SU-DHL-6 (cell line): ENCODE results near the gene CUEDC1.

ENCODE experiments used
- H2AFZ ChIP-seq: fragments of 200-600 bp; sonication (generic); 2 replicates; pipeline ENCODE4 v1.6.1; 2014; ENCODE audit warnings: low read depth, mild to moderate bottlenecking, moderate library complexity, mixed read lengths, antibody characterized with exemption, low read length; ENCODE audit not compliant: severe bottlenecking
- H3F3A ChIP-seq: fragments of 200-600 bp; shearing (Covaris generic); 2 replicates; pipeline ENCODE4 v1.6.0; 2016; ENCODE audit warnings: antibody characterized with exemption, mild to moderate bottlenecking; ENCODE audit not compliant: insufficient read depth
- H3K27ac ChIP-seq: fragments of 200-600 bp; sonication (generic); 2 replicates; pipeline ENCODE4 v1.5.1; 2016; ENCODE audit warnings: low read depth, mild to moderate bottlenecking, low read length, moderate library complexity, mixed read lengths
- H3K27me3 ChIP-seq: fragments of 200-600 bp; sonication (generic), shearing (Covaris generic); 2 replicates; pipeline ENCODE4 v1.6.0; 2014; ENCODE audit warnings: mild to moderate bottlenecking, low read length
- H3K36me3 ChIP-seq: fragments of 200-600 bp; sonication (generic); 2 replicates; pipeline ENCODE4 v1.6.1; 2014; ENCODE audit warnings: mild to moderate bottlenecking, low read length, mixed read lengths
- H3K4me2 ChIP-seq: fragments of 300-600, 200-600 bp; shearing (Covaris generic), sonication (generic); 2 replicates; pipeline ENCODE4 v1.6.0; 2014; ENCODE audit warnings: low read length, low read depth, mild to moderate bottlenecking; ENCODE audit not compliant: poor library complexity, severe bottlenecking
- H3K4me3 ChIP-seq: fragments of 200-600 bp; sonication (generic); 2 replicates; pipeline ENCODE4 v1.5.1; 2014; ENCODE audit warnings: antibody characterized with exemption, low read length, mild to moderate bottlenecking, mixed read lengths; ENCODE audit not compliant: insufficient read depth, poor library complexity, severe bottlenecking
- H3K79me2 ChIP-seq: fragments of 200-600 bp; sonication (generic); 2 replicates; pipeline ENCODE4 v1.6.1; 2014; ENCODE audit warnings: mild to moderate bottlenecking, low read length, moderate library complexity; ENCODE audit not compliant: insufficient read depth
- H3K9ac ChIP-seq: fragments of 200-600 bp; sonication (generic); 2 replicates; pipeline ENCODE4 v1.7.0; 2014; ENCODE audit warnings: mild to moderate bottlenecking, low read length
- H3K9me2 ChIP-seq: fragments of 200-600 bp; sonication (generic); replicated peaks from 2 replicates; pipeline ENCODE4 v1.6.1; 2014; ENCODE audit warnings: low read length; ENCODE audit not compliant: insufficient read depth
- H3K9me3 ChIP-seq: fragments of 200-600 bp; sonication (generic); 2 replicates; pipeline ENCODE4 v1.6.1; 2014; ENCODE audit warnings: low read length, mixed read lengths; ENCODE audit not compliant: insufficient read depth
- H4K20me1 ChIP-seq: fragments of 200-600 bp; sonication (generic); 2 replicates; pipeline ENCODE4 v1.6.1; 2014; ENCODE audit warnings: low read depth, mild to moderate bottlenecking, antibody characterized with exemption, low read length, moderate library complexity, mixed read lengths
- EZH2phosphoT487 ChIP-seq: fragments of 200-600 bp; sonication (generic), shearing (Covaris generic); conservative IDR thresholded peaks from 2 replicates; pipeline ENCODE4 v1.6.1; 2018; ENCODE audit warnings: mild to moderate bottlenecking, antibody characterized with exemption, low read length, moderate library complexity, mixed read lengths
- TF ChIP-seq, protein P1 (sequence below): fragments of 200-600 bp; sonication (generic); IDR thresholded peaks from one replicate; pipeline ENCODE4 v1.5.1; 2017; ENCODE audit warnings: antibody characterized with exemption, mild to moderate bottlenecking, low read length, moderate library complexity; ENCODE audit not compliant: insufficient read depth, poor library complexity, severe bottlenecking

The CUEDC1 gene

DNA sequence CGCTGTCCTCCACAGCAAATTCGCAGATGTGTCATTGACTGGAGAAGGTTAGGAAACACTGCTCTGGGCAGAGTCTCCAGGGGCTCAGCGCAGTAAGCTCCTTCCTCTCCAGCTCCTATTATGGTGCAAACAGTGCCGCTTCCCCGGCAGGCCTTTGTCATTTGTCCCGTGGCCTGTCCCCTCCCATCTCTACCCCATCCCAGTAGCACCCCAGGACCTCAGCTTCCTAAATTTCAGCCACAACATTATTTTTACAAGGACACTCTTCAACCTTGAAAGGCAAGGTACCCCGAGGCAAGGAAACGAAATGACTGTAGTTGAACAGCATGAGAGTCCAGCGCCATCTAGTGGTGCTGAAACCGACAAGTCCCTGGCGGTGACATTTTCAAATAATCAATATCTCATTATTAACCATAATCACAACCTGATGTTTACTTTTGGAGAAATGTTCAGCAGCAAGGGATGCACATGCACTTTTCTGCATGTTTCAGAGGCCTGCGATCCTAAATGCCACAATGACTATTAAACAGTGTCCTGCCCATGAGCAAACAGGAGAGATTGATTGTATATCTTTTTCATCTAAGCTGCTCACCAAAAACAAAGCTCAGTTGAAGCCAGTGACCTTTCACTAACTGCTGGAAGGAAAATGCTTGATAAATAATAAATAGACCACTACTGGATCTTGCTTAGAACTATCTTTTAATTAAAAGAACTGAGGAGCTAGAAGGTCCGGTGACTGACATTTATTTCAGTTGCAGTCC, 121.9 kb downstream of the CUEDC1 start:
- Histone ChIP-seq H3K36me3 (no peaks in the 10 kb centered on the region), H3K4me3 (no peak overlapping the region), H2AFZ (no peak overlapping the region)

DNA sequence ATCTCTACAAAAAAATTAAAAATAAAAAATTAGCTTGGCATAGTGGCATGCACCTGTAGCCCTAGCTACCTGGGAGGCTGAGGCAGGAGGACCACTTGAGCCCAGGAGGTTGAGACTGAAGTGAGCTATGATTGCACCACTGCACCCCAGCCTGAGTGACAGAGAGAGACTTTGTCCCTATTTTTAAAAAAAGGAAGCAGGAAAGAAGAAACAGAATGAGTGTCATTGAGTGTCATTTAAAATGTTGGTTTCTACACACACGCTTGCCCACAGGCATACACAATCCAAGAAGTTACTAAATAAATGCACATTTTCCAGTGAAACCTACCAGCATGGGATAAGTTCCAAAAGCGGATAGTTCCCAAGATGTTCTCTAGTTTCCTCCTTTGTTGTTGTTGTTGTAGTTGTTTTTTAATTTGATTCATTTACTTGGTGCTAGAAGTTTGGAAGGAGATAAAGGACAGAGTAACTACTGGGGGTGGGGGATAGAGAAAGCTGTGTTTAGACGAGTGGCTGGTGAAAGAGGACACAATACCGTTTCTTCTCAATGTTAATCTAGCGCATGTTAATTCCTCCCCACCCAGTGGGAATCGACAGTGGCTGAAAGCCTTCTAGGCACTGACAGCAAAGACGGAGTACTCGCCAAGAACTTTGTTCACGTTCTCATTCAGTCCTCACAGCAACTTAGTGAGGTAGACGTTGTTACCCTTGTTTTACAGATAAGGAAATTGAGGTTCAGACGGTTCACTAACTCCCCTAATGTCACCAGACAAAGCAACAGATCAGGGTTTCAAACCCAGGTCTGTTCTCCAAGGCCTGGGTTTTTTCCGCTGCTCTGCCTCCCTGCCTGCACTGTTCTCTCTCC, 122.7 kb downstream of the CUEDC1 start:
- Histone ChIP-seq H3F3A (no peaks in the 10 kb centered on the region), H3K27me3 (no peaks in the 10 kb centered on the region), H3K4me2 (no peak overlapping the region), H3K4me3 (no peak overlapping the region), H3K9me3 (no peaks in the 10 kb centered on the region), H4K20me1 (no peaks in the 10 kb centered on the region), H3K36me3 (no peaks in the 10 kb centered on the region), H3K79me2 (no peaks in the 10 kb centered on the region), H3K27ac (no peak overlapping the region), H3K9ac (no peak overlapping the region), H3K9me2 (no peaks in the 10 kb centered on the region), H2AFZ (no peak overlapping the region)
- TF ChIP-seq EZH2phosphoT487: no peak
- TF ChIP-seq, protein P1, sequence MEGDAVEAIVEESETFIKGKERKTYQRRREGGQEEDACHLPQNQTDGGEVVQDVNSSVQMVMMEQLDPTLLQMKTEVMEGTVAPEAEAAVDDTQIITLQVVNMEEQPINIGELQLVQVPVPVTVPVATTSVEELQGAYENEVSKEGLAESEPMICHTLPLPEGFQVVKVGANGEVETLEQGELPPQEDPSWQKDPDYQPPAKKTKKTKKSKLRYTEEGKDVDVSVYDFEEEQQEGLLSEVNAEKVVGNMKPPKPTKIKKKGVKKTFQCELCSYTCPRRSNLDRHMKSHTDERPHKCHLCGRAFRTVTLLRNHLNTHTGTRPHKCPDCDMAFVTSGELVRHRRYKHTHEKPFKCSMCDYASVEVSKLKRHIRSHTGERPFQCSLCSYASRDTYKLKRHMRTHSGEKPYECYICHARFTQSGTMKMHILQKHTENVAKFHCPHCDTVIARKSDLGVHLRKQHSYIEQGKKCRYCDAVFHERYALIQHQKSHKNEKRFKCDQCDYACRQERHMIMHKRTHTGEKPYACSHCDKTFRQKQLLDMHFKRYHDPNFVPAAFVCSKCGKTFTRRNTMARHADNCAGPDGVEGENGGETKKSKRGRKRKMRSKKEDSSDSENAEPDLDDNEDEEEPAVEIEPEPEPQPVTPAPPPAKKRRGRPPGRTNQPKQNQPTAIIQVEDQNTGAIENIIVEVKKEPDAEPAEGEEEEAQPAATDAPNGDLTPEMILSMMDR: no peak

More for the DNA sequence above, 121.9 kb downstream of the CUEDC1 start:
- Histone ChIP-seq H3K4me2 (no peak overlapping the region), H3K27ac (no peak overlapping the region), H3K9me2 (no peaks in the 10 kb centered on the region), H3F3A (no peaks in the 10 kb centered on the region), H4K20me1 (no peaks in the 10 kb centered on the region), H3K27me3 (no peaks in the 10 kb centered on the region), H3K9ac (no peak overlapping the region), H3K79me2 (no peaks in the 10 kb centered on the region), H3K9me3 (no peaks in the 10 kb centered on the region)
- TF ChIP-seq EZH2phosphoT487: no peak
- TF ChIP-seq, protein P1: peak; percentile 96

DNA sequence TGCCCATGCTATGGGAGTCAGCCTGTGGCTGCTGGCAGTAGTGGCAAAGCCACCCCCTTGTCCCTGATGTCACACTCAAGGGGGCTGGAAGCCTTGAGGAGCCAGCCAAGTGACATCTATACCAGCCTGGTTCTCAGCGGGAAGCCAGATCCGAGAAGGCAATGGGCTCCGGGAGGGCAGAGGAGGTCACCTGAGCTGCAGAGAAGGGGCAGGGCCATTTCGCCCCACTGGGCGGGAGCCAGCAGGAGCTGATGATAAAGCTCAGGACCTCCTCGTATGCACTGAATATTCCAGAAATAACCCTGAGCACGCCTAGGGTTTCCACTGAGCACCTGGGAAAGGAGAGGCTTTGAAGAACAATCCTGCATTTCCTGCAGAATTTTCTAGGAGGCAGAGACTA, 124.3 kb downstream of the CUEDC1 start:
- TF ChIP-seq EZH2phosphoT487: no peak
- TF ChIP-seq, protein P1: no peak
- Histone ChIP-seq H3K9me2 (no peaks in the 10 kb centered on the region), H3K27ac (no peak overlapping the region), H3K9ac (no peak overlapping the region), H3K9me3 (no peaks in the 10 kb centered on the region), H3F3A (no peaks in the 10 kb centered on the region), H3K36me3 (no peaks in the 10 kb centered on the region), H4K20me1 (no peaks in the 10 kb centered on the region), H2AFZ (no peak overlapping the region), H3K4me3 (no peak overlapping the region), H3K79me2 (no peaks in the 10 kb centered on the region), H3K27me3 (no peaks in the 10 kb centered on the region), H3K4me2 (no peak overlapping the region)
